Neural cell (in vitro differentiated cells): Measurements from ENCODE around the gene SH3BP5.

ENCODE experiments used
- CTCF ChIP-seq: fragments of 450-650 bp; IDR thresholded peaks from 2 replicates; pipeline ENCODE4 v1.5.1; 2014; ENCODE audit warnings: antibody characterized with exemption, mild to moderate bottlenecking, moderate library complexity; ENCODE audit not compliant: poor library complexity, severe bottlenecking
- EP300 ChIP-seq: fragments of 450-650 bp; conservative IDR thresholded peaks from 2 replicates; pipeline ENCODE4 v1.6.1; 2014; ENCODE audit warnings: antibody characterized with exemption, mild to moderate bottlenecking, moderate library complexity; ENCODE audit not compliant: poor library complexity, severe bottlenecking
- EZH2 ChIP-seq: fragments of 200-600, 300-800 bp; shearing (Covaris generic), sonication (generic); IDR thresholded peaks from 2 replicates; pipeline ENCODE4 v1.6.1; 2014; ENCODE audit warnings: antibody characterized with exemption, low read length, borderline replicate concordance, mild to moderate bottlenecking; ENCODE audit not compliant: insufficient read depth, poor library complexity, severe bottlenecking
- POLR2AphosphoS5 ChIP-seq: IDR thresholded peaks from 2 replicates; pipeline ENCODE4 v1.6.1; 2012
- RAD21 ChIP-seq: fragments of 450-650 bp; conservative IDR thresholded peaks from 2 replicates; pipeline ENCODE4 v1.6.1; 2014; ENCODE audit warnings: antibody characterized with exemption, mild to moderate bottlenecking, moderate library complexity
- REST ChIP-seq: IDR thresholded peaks from 2 replicates; pipeline ENCODE4 v1.6.1; 2012; ENCODE audit warnings: borderline replicate concordance
- TAF1 ChIP-seq: IDR thresholded peaks from 2 replicates; pipeline ENCODE4 v1.6.1; 2012; ENCODE audit warnings: low read depth

GRCh38 chr3:15220661-15221060 is 111.7 kb downstream of the SH3BP5 start:
- no peak for TF ChIP-seq CTCF
- TF ChIP-seq EP300 = no peak
- TF ChIP-seq REST = no peak
- TF ChIP-seq POLR2AphosphoS5 = no peak
- no peak for TF ChIP-seq EZH2
- no peak for TF ChIP-seq RAD21
- TF ChIP-seq TAF1 = no peak
